CD14-positive monocyte (primary cell): ENCODE data around the gene ZNF273. TPM values are rescaled to one million over a fixed set of nuclear protein-coding genes. Genes with fewer than 3 reads are reported as not detected.

Experiments used
- DNase-seq, 3 donors: peaks; one replicate each; pipeline ENCODE4 v3.0.0-alpha.2; 2011 to 2022
- H2AFZ ChIP-seq: 2 replicates; pipeline ENCODE4 v1.6.0; 2012; ENCODE audit warnings: mild to moderate bottlenecking, low read depth, low read length, inconsistent platforms; ENCODE audit not compliant: insufficient read depth, poor library complexity, severe bottlenecking
- H3K27ac ChIP-seq, 2 donors: 1 replicate in 1 of 2; 2 replicates in 1 of 2; pipeline ENCODE4 v1.5.1; 2012 to 2013; ENCODE audit warnings: low read length in 2 of 2, control low read depth in 1 of 2, inconsistent platforms in 1 of 2, low read depth in 1 of 2, mild to moderate bottlenecking in 1 of 2
- H3K27me3 ChIP-seq, 2 donors: one replicate each; pipeline versions ENCODE4 v1.6.0 to v1.6.1; 2011 to 2013; ENCODE audit warnings: low read length in 2 of 2; ENCODE audit not compliant: control insufficient read depth in 2 of 2, insufficient read depth in 2 of 2
- H3K36me3 ChIP-seq, 2 donors: replicated peaks in 1 of 2; 1 replicate in 1 of 2; 2 replicates in 1 of 2; pipeline versions ENCODE4 v1.5.1 to v1.6.1; 2012 to 2013; ENCODE audit warnings: low read length in 2 of 2, control low read depth in 1 of 2, inconsistent platforms in 1 of 2, mild to moderate bottlenecking in 1 of 2; ENCODE audit not compliant: insufficient read depth in 2 of 2, control insufficient read depth in 1 of 2
- H3K4me1 ChIP-seq, 2 donors: 1 replicate in 1 of 2; 2 replicates in 1 of 2; pipeline versions ENCODE4 v1.5.1 to v1.6.1; 2012 to 2013; ENCODE audit warnings: low read length in 2 of 2, control low read depth in 1 of 2, inconsistent platforms in 1 of 2, mild to moderate bottlenecking in 1 of 2, moderate library complexity in 1 of 2; ENCODE audit not compliant: insufficient read depth in 2 of 2, control insufficient read depth in 1 of 2
- H3K4me2 ChIP-seq: replicated peaks from 2 replicates; pipeline ENCODE3; 2012; ENCODE audit warnings: low read length, moderate library complexity, mild to moderate bottlenecking; ENCODE audit not compliant: poor library complexity, severe bottlenecking; ENCODE audit errors: extremely low read depth
- H3K4me3 ChIP-seq, 3 experiments: fragments of 200-600 bp in 1 of 3; sonication (generic) in 1 of 3; replicated peaks in 1 of 3; 1 replicate in 2 of 3; 2 replicates in 1 of 3; pipeline ENCODE4 v1.5.1; 2011 to 2013; ENCODE audit warnings: low read length in 3 of 3, mild to moderate bottlenecking in 3 of 3, control low read depth in 2 of 3, low read depth in 2 of 3, inconsistent platforms in 1 of 3, moderate library complexity in 1 of 3
- H3K79me2 ChIP-seq: 2 replicates; pipeline ENCODE4 v1.6.0; 2012; ENCODE audit warnings: mild to moderate bottlenecking, control low read depth, inconsistent platforms, low read length, moderate library complexity; ENCODE audit not compliant: insufficient read depth
- H3K9ac ChIP-seq: 2 replicates; pipeline ENCODE4 v1.6.0; 2017; ENCODE audit warnings: low read length, mild to moderate bottlenecking; ENCODE audit not compliant: insufficient read depth, poor library complexity, severe bottlenecking
- H3K9me3 ChIP-seq, 2 donors: replicated peaks in 1 of 2; 1 replicate in 1 of 2; 2 replicates in 1 of 2; pipeline versions ENCODE4 v1.5.1 to v1.6.1; 2012 to 2013; ENCODE audit warnings: low read length in 2 of 2, control low read depth in 1 of 2; ENCODE audit not compliant: control insufficient read depth in 1 of 2, insufficient read depth in 1 of 2
- H4K20me1 ChIP-seq: 2 replicates; pipeline ENCODE4 v1.6.0; 2012; ENCODE audit warnings: mild to moderate bottlenecking, low read length, control low read depth, moderate library complexity; ENCODE audit not compliant: insufficient read depth
- H3K27ac Mint-ChIP-seq, 7 donors: one replicate each; pipeline ENCODE4 v1.8.0; 2020; ENCODE audit warnings: mild to moderate bottlenecking in 7 of 7, mixed read lengths in 7 of 7, moderate library complexity in 6 of 7, inconsistent platforms in 2 of 7
- H3K27me3 Mint-ChIP-seq, 3 donors: one replicate each; pipeline ENCODE4 v1.8.0; 2021 to 2022; ENCODE audit warnings: low read depth in 3 of 3, mild to moderate bottlenecking in 3 of 3, mixed read lengths in 3 of 3, moderate library complexity in 3 of 3, inconsistent platforms in 1 of 3
- H3K36me3 Mint-ChIP-seq, 2 donors: one replicate each; pipeline ENCODE4 v1.8.0; 2020; ENCODE audit warnings: mixed read lengths in 2 of 2, inconsistent platforms in 1 of 2, mild to moderate bottlenecking in 1 of 2
- H3K4me1 Mint-ChIP-seq: one replicate; pipeline ENCODE4 v1.8.0; 2020; ENCODE audit warnings: mild to moderate bottlenecking, mixed read lengths
- H3K4me3 Mint-ChIP-seq, 2 donors: one replicate each; pipeline ENCODE4 v1.8.0; 2020; ENCODE audit warnings: mild to moderate bottlenecking in 2 of 2, mixed read lengths in 2 of 2, moderate library complexity in 1 of 2
- H3K9me3 Mint-ChIP-seq, 7 donors: one replicate each; pipeline ENCODE4 v1.8.0; 2020 to 2022; ENCODE audit warnings: mixed read lengths in 7 of 7, mild to moderate bottlenecking in 6 of 7, moderate library complexity in 6 of 7, inconsistent platforms in 2 of 7
- WGBS: methylation state at CpG from one replicate; pipeline ENCODE4 v1.1.5; 2013; ENCODE audit warnings: missing lambda C conversion rate; ENCODE audit not compliant: insufficient coverage; 5-methylcytosine and 5-hydroxymethylcytosine counted together
- intact Hi-C, 2 donors: fragments of 100-400 bp; cut with micrococcal nuclease; formaldehyde crosslinking; loops; one replicate each; pipeline versions ENCODE4 v1.15.0 to v1.15.1; 2023
- polyA plus RNA-seq, 3 donors: library from polyadenylated mRNA; depleted of rRNA in 1 of 3; unstranded in 2 of 3; stranded (reverse) in 1 of 3; fragments of 300-500 nt in 2 of 3; fragments of >200 nt in 1 of 3; fragmentation: Illumina TruSeq in 2 of 3; gene quantifications; 1 replicate in 2 of 3; 2 replicates in 1 of 3; pipeline ENCODE4 v1.2.3, GENCODE V29; 2012 to 2021
- TF ChIP-seq, protein P1 (sequence below): fragments of 200-600 bp; IDR thresholded peaks from one replicate; pipeline ENCODE4 v1.8.0; 2022; ENCODE audit warnings: antibody characterized with exemption, mild to moderate bottlenecking

ZNF273 gene
- polyA plus RNA-seq, 3 donors: 0.21 to 1.7 (median 0.62) TPM

DNA sequence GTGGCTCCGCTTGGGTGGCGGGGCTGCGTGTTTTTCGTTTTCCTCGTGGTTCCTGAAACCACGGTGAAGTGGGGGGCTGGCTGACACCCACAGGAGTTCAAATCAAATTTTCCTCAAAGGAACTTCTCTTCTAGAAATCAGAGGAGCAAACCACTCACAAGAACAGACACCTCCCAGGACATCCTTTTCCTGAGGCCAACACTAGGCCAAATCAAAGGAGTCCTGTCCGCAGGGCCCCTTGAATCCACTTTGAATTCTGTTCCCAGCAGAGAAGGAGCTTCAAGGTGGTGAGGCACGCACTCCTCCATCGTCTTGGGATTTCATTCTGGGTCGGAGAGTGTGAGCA lies 29.9 kb upstream of the ZNF273 start:
- TF ChIP-seq, protein P1, sequence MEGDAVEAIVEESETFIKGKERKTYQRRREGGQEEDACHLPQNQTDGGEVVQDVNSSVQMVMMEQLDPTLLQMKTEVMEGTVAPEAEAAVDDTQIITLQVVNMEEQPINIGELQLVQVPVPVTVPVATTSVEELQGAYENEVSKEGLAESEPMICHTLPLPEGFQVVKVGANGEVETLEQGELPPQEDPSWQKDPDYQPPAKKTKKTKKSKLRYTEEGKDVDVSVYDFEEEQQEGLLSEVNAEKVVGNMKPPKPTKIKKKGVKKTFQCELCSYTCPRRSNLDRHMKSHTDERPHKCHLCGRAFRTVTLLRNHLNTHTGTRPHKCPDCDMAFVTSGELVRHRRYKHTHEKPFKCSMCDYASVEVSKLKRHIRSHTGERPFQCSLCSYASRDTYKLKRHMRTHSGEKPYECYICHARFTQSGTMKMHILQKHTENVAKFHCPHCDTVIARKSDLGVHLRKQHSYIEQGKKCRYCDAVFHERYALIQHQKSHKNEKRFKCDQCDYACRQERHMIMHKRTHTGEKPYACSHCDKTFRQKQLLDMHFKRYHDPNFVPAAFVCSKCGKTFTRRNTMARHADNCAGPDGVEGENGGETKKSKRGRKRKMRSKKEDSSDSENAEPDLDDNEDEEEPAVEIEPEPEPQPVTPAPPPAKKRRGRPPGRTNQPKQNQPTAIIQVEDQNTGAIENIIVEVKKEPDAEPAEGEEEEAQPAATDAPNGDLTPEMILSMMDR: no peak
- WGBS: 92% methylated on average over 10 of the region's 10 CpGs
- H3K9me3 ChIP-seq: peaks cover 98 to 100% of the 10 kb centered on the region in 2 donors
- no peak overlapping the region for H3K4me3 ChIP-seq
- H3K79me2 ChIP-seq: no peaks in the 10 kb centered on the region
- H4K20me1 ChIP-seq: no peaks in the 10 kb centered on the region
- H2AFZ ChIP-seq: no peak overlapping the region
- Mint-ChIP-seq H3K4me3 (no peak overlapping the region), H3K27me3 (peaks cover 0 to 10% (median 6%) of the 10 kb centered on the region in 3 donors), H3K4me1 (peaks cover 5% of the 10 kb centered on the region), H3K9me3 (peaks cover 71 to 96% (median 93%) of the 10 kb centered on the region in 7 donors), H3K36me3 (no peaks in the 10 kb centered on the region), H3K27ac (no peak overlapping the region)
- no peak overlapping the region for H3K4me2 ChIP-seq
- H3K4me1 ChIP-seq: no peaks in the 10 kb centered on the region
- no peak for DNase-seq
- H3K27me3 ChIP-seq: no peaks in the 10 kb centered on the region
- H3K27ac ChIP-seq: no peak overlapping the region
- H3K9ac ChIP-seq: no peak overlapping the region
- no peaks in the 10 kb centered on the region for H3K36me3 ChIP-seq
- intact Hi-C loops: no loop called here

DNA sequence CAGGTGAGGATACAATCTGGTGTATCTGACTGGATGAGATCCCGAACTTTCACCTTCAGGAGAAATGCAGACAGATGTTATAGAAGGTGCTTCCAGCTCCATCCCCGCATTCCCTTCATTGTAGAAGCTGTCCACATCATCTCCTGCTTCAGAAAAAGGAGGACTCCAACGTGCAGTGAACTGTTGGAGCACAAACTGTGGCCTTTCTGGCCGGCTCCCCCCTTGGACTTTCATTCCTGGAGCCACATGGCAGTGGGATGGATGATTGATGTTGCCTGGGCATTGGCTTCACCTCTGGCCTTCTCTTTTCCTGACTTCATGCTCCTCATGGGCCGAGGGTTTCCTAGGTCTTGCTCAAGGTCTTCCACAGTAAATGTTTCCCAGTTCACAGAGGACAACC lies 29.6 kb upstream of the ZNF273 start:
- Histone ChIP-seq H3K9ac (no peak overlapping the region), H3K27ac (no peak overlapping the region), H3K79me2 (no peaks in the 10 kb centered on the region), H3K4me2 (no peak overlapping the region), H3K27me3 (no peaks in the 10 kb centered on the region), H3K9me3 (peaks cover 98 to 100% of the 10 kb centered on the region in 2 donors), H2AFZ (no peak overlapping the region), H3K4me1 (no peaks in the 10 kb centered on the region), H3K36me3 (no peaks in the 10 kb centered on the region), H3K4me3 (no peak overlapping the region), H4K20me1 (no peaks in the 10 kb centered on the region)
- Mint-ChIP-seq H3K27me3 (peaks cover 0 to 10% (median 6%) of the 10 kb centered on the region in 3 donors), H3K9me3 (peaks cover 71 to 96% (median 94%) of the 10 kb centered on the region in 7 donors), H3K36me3 (no peaks in the 10 kb centered on the region), H3K4me3 (no peak overlapping the region), H3K27ac (no peak overlapping the region), H3K4me1 (peaks cover 5% of the 10 kb centered on the region)
- 88% methylated on average over 3 of the region's 5 CpGs for WGBS
- TF ChIP-seq, protein P1: no peak
- no peak for DNase-seq
- intact Hi-C loops: no loop called here
